COR-L47 (cell line): ENCODE results near the gene AP5B1.

Source experiments
- DNase-seq: peaks from one replicate; lab custom pipeline; 2025; lab: John Stamatoyannopoulos, UW

The AP5B1 gene

DNA sequence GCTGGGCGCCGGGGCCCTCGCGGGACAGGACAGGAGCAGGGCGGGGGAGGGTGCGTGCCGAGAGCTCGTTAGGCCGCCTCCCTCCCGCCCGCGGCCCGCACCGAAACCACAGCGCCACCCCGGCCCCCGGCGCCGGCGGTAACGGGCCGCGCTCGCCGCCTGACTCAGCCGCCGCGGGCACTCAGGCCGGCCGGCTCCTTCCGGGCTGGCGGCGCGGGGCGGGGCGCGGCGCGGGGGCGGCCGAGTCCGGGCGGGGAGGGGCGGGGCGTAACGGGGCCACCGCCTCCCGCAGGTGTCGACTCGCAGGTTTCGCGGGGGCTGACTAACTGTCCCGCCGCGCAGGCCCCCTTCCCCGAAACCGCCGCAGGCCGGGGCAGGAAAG is at the start of gene AP5B1:
AP5B1 (minus strand) TSS at position 207 of the 382 bp plus-strand sequence. CDS start 385 bp downstream, outside the sequence.
- peak; percentile 30 for DNase-seq

DNA sequence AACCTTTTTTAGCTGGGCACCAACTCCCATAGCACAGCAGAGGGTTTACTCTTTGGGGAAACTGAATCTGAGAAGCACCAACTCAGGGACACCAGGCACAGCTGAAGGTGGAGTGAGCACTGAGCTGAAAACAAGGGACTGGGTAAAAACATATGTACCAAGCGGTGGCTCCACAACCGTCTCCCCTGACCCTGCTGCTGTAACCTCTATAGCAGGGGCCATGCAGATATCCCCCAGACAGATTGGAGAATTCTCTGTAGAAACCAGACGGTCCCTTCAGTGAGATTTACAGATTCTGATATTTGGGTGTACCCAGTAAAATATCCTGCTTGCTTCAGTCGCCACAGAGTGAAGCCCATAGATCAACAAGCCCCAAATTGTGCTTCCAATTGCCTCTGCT is 48.7 kb upstream of the AP5B1 start:
- no peak for DNase-seq

GRCh38 chr11:65826984-65827735 is 46.4 kb upstream of the AP5B1 start:
- no peak for DNase-seq

GRCh38 chr11:65822776-65823528 is 42.2 kb upstream of the AP5B1 start:
- peak; percentile 47 for DNase-seq

GRCh38 chr11:65821107-65821506 is 40.3 kb upstream of the AP5B1 start:
- DNase-seq, result peak; percentile 93

DNA sequence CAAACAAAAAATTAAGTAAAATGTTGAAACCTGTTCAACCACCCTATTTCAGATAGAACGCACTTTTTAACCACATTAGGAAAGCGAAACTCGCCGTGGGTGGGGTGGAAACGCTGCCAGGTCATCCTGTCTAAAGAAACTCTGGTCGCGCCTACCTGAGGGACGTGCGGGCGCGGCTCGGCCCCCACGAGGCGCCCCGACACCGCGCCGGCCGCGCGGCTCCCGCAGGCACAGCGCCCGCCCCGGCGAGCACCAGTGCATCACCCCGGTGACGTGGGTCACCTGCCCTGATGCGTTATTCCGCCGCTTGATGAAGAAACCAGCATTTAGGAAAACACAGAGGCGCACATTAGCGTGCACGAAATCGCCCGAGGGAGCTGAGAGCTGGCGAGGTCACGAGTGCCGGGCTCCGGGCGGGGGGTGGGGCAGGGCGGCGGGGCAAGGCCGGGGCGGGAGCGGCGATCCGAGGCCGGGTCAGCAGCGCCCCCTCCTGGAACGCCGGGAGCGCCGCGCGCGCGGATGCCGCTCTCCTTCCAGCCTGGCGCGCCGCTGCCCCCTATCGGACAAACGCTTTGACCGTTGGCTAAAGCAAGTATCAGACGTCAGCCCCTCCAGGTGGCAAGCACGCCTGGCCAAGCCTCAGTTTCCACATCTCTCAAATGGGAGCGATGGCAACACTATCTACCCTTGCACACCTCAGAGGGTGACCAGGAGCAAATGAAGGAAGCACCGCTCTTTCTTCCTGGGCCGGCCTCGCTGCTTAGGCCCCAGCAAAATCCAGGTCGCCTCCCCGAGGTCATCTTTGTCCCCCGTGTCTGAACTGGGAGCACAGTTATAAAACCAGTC is 37.3 kb upstream of the AP5B1 start:
- peak; percentile 83 for DNase-seq

DNA sequence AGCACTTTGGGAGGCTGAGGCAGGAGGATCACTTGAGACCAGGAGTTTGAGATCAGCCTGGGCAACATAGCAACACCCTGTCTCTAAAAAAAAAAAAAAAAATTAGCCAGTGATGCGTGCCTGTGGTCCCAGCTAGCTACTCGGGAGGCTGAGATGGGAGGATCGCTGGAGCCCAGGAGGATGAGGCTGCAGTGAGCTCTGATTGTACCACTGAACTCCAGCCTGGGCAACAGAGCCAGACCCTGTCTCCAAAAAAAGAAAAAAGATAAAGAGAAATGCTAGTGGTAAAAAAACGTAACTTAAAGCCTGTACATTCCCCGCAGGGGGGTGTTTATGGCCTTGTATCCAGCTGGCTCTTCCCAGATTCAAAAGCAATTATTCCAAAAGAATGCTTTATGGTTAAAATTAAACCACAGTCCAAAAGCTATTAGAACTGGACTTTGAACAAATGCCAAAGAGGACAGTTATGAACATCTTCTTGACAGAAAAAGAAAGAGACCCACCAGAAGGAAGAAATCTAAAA is 36.6 kb upstream of the AP5B1 start:
- DNase-seq, result no peak

- no peak for DNase-seq
Measured at GRCh38 chr11:65816696-65817095, 35.9 kb upstream of the AP5B1 start.

DNA sequence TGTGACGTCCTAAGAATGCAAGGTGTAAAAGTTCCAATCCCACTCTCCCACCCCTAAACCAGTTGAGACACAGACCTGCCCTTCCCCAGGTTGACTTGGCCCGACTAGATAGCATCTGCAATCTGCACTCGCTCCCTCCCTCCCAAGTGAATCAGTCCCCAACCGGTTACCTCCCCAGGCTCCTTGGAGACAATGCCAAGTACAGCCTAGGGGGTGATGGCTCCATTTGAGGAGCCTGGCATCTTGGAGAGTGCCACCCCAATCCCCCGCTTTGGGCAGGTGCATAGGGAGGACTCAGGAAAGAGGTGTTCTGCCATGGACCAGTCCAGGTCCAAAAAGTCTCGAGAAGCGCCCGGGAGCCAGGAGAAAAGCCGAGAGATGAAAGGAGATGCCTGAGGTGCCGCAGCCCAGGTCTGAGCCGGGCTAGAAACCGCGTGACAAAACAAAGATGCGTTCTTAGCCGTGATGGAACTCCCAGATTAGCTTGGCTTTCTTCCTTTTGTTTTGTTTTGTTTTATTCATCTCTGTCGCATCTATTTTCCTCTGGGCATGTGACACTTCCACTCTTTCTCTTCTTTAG is 34.3 kb upstream of the AP5B1 start:
- no peak for DNase-seq

DNA sequence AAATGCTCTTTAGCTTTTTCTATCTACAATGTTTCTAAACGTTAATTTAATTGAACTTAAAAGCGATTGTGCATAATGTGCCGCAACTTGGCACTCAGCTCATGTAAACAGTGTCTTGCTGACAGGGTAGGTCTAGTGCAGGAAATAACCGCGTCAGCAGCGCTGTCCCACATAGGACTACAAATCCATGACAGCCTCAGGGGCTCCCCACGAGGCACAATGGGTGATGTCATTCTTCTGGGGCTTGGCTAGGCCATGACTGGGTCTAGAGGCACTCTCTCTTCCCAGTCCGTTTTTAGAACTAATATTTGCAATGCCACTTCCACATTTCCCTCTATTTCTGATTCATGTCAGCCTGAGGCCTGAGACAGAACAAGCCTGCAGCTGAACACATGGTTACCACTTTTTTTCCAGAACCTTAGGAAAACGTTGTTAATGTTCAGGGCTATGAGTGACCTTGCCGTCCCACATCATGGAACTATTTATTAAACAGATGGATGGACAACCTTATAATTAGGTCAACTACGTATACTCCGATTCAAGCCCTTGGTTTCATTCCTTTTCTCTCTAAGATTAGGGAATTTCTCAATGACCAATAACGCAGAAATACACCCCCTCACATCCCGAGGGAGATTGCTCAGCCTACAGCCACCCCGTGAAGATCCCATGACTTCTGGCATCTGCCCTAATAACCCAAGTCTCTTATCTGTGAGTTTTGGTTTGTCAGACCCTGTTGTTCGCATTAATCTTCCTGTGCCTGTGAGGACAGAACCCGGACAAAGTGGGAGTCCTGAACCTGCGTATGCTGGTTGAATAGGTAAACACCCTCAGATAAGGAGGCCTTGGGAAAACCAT is 33.6 kb upstream of the AP5B1 start:
- no peak for DNase-seq

GRCh38 chr11:65811764-65812475 is 31.1 kb upstream of the AP5B1 start:
- DNase-seq, result no peak

GRCh38 chr11:65810046-65810868 is 29.5 kb upstream of the AP5B1 start:
- DNase-seq, result no peak

GRCh38 chr11:65809496-65809895 is 28.7 kb upstream of the AP5B1 start:
- no peak for DNase-seq

GRCh38 chr11:65808744-65809341 is 28.1 kb upstream of the AP5B1 start:
- DNase-seq, result no peak

DNA sequence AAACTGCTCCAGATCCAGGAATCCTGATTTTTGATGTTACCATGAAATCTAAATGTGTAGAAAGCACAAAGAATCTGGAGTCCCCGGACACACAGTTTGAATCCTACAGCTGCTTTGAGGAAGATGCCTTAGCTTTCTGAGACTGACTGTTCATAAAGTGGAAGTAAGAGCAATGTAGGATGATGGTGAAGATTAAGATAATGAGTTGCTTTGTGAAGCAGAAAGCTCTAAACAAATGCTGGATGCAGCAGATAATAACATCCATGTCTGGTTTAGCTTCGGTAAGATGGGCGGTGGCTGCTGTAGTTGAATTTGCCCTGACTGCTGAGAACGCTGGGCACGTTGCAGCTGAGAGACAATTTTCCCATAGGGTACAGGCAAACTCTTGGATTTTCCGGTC is 26.2 kb upstream of the AP5B1 start:
- no peak for DNase-seq

GRCh38 chr11:65803797-65804492 is 23.2 kb upstream of the AP5B1 start:
- DNase-seq, result no peak

GRCh38 chr11:65802841-65803240 is 22.1 kb upstream of the AP5B1 start:
- DNase-seq, result no peak
